K562 (cell line): ENCODE data around the gene POT1.

Source experiments
- ATF7 ChIP-seq: fragments of 450-650 bp; IDR thresholded peaks from 2 replicates; pipeline ENCODE4 v1.7.1; 2014; ENCODE audit warnings: mild to moderate bottlenecking, moderate library complexity
- CTCF ChIP-seq, 3 experiments: IDR thresholded peaks in 2 of 3; conservative IDR thresholded peaks in 1 of 3; 2 replicates each; pipeline ENCODE4 v1.5.1; 2011 to 2012; ENCODE audit warnings: low read length in 3 of 3, mild to moderate bottlenecking in 3 of 3, control low read depth in 2 of 3, improper control_type of control experiment in 1 of 3, inconsistent platforms in 1 of 3, low read depth in 1 of 3, mixed read lengths in 1 of 3, moderate library complexity in 1 of 3; ENCODE audit not compliant: insufficient read depth in 2 of 3
- PATZ1 ChIP-seq: fragments of 250-450 bp; sonication (Bioruptor Pico); IDR thresholded peaks from 2 replicates; pipeline ENCODE4 v1.5.0; 2020; ENCODE audit warnings: mild to moderate bottlenecking, borderline replicate concordance

GRCh38 chr7:124940306-124940705 lies 10.7 kb upstream of the POT1 start:
- TF ChIP-seq CTCF (IDR thresholded peaks at IDR 0.05 in 2 of 3, conservative IDR thresholded peaks at IDR 0.05 in 1 of 3; ENCODE audit: insufficient read depth in 2 of 3, low read depth in 1 of 3, low read length in 3 of 3), result no peak
- TF ChIP-seq ATF7, result no peak
- TF ChIP-seq PATZ1 (CRISPR knock-in tag), result no peak
